ENCODE data around the gene HRH2.
"Not testable (repeated sequence)": the region's sequence is repeated elsewhere in the genome, so short reads cannot be mapped to it uniquely, and the experiment has no call there.

Gene HRH2

GRCh38 chr5:175745210-175745609, 87.3 kb downstream of the HRH2 start:
- DNase-seq, result no peak

DNA sequence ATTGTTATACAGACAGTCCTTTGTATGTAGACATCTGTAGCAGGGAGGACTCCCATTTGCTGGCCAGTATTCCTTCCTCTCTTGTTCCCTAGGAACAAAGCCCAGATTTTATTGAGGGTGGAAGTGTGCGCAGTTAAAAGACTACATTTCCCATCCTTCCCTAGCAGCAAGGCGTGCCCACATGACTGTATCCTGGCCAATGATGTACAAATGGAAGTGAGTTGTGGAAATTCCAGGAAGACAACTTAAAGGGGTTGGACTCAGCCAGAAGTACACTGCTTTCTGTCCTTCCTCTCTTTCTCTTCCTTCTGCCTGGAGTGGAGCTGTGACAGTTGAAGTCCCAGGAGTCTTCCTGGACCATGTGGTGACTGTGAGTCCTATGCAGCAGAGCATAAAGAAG, 89.0 kb downstream of the HRH2 start:
- no peak for DNase-seq

DNA sequence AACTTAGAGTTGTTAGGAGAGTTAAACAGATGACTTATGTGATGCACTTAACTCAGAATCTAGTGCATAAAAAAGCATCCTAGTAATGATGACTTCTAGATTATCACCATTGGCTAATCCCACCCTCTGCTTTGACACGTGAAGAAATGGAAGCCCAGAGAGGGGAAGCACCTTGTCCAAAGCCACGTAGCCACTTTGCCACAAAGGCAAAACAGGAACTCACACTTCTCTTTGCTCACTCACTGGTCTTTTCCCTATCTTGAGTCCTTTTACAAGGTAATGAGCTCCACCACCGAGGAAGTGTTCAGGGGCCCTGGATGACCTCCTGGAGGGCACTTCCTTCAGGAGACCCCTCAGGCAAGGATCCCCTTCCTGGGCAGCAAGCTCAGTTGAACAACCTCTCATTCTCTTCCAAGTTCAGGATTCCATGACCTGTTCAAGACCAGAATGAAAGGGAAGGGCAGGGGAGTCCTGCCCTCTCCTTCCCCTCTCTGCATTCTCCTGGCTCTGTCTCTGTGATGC, 89.7 kb downstream of the HRH2 start:
- DNase-seq, result no peak

DNA sequence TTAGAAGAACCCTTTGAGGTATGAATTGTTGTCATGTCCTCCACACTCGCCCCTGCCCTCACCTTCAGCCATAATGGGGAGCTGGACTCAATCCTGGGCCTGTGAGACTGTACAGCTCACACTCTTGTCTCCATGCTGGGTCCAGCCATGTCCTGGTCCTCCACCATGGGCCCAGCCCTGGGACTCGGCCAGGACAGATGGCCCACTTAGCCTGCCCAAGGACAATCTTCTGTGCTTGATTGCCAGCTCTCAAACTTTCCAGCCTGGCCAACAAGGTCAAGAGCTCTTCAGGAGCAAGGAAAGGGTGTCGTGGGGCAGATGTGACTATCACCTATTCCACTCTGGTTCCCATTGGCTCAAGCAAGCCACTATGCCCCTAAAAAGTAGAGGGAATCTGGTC, 90.8 kb downstream of the HRH2 start:
- no peak for DNase-seq

DNA sequence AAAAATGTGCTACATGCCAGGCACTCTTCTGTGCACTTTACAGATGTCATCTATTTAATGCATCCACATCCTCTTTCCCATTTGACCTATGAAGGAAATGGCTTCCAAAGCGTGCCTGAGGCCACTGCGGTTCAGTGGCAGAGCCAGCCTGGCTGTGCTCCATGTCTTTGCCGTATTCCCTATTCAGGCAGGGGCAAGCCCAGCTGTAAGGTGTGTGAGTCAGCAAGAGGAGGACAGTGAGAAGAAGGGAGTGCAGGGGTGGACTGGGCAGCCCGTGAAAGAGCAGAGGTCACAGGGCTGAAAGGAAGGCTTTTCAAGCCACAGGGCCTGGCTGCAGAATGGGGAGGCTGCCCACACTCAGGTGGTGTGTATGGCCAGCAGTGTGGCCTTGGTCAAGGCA, 91.7 kb downstream of the HRH2 start:
- no peak for DNase-seq

DNA sequence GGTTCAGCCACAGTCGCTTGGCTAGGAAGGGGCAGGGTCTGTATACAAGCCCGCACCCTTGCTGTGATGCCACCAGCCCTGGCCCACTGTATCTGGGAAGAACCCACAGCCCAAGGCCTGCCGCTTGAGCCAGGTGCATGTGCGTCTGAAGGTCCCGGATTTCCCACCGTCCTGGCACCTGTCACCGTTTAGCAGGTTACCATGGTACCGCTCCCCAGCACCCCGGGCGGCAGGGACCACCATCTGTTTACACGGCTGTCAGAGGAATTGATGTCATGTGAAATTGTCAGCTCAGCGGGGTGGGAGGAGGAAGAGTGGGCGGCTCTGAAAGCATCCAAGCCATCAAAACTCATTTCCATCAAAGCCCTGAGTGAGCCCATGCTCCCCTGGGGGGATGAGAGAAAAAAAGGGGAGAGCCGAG, 92.7 kb downstream of the HRH2 start:
- DNase-seq, result no peak

DNA sequence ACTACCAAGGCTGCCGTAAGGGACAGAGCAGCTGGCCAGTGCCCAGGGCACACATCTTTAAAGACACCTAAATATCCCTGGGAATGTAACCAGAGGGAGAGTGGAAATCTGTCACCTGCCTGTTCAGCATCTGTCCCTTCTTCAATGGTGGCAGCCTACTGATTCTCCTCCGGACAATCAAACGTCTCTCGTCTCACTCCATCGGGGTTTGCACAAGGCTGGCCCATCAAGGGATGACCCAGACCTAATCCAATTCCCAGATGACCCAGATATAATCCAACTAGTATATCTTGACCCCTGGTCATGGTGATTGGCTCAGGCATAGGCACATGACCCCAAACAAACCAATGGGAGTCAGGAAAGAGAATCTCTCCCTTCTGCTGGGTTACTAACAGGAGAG, 93.5 kb downstream of the HRH2 start:
- DNase-seq, result no peak

GRCh38 chr5:175752826-175753535, 95.1 kb downstream of the HRH2 start:
- no peak for DNase-seq

DNA sequence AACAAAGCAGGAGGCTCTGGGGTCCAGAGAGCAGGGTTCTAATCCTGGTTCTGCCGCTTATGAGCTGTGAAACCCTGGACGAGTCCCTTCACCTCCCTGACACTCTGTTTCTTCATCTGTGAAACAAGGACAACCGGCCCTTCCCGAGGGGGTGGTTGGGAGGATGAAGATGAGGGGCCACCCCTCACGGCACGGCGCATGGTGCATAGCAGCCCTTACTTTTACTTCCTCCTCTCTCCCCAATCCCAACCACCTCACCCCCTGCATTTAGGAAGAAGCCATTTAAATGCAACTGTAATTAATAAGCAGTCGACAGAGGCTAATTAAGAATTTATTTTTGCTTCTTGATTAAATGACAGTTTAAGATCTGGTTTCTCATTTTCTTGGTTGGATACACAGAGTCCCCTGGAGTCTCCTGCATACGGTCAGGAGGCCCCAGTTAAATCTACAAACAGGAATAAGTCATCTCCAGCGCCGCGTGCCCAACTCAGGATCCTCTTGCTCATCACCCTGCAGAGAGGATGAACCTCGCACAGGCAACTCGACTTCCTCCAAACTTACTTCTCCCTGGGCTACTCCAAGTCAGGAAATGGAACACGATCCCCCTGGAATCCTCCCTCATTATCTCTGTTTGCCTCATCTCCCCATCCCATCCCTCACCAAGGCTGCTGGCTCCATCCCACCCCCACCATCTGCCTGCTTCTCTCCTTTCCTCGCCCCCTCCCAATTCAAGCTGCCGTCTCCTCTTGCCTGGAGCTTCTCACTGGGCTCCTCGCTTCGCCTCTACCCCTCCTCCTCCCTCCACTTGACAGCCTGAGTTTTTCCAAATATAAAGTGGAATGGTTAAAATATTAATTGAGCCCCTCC, 95.9 kb downstream of the HRH2 start:
- no peak for DNase-seq

DNA sequence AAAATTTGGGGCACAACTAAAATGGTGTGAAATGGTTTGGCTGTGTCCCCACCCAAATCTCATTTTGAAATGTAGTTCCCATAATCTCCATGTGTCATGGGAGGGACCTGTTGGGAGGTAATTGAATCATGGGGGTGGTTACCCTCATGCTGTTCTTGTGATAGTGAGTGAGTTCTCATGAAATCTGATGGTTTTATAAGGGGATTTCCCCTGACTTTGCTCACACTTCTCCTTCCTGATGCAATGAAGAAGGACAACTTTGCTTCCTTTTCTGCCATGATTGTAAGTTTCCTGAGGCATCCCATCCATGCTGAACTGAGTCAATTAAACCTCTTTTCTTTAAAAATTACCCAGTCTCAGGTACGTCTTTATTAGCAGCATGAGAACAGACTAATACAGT, 102.1 kb downstream of the HRH2 start:
- not testable (repeated sequence) for DNase-seq
